ENCODE results near the gene DGCR8. TPM values are rescaled to one million over a fixed set of nuclear protein-coding genes. Genes with fewer than 3 reads are reported as not detected.

The DGCR8 gene
- total RNA-seq, 1 donor from 2014 or later, result 15.4 TPM

- ATAC-seq (ENCODE audit: poor library complexity) (no peak), DNase-seq (no peak)
- intact Hi-C loops (cut with DNase I), result no loop called here
Measured at GRCh38 chr22:20140107-20140445, 60.0 kb downstream of the DGCR8 start.

- DNase-seq (no peak), ATAC-seq (ENCODE audit: poor library complexity) (no peak)
- intact Hi-C loops (cut with DNase I), result no loop called here
Measured at GRCh38 chr22:20140521-20140964, 60.5 kb downstream of the DGCR8 start.

GRCh38 chr22:20141186-20142077 is 61.4 kb downstream of the DGCR8 start:
- no peak for ATAC-seq (ENCODE audit: poor library complexity)
- DNase-seq, result no peak
- intact Hi-C loops (cut with DNase I), result no loop called here

GRCh38 chr22:20142711-20143621 is 62.9 kb downstream of the DGCR8 start:
- intact Hi-C loops (cut with DNase I), result no loop called here
- ATAC-seq (ENCODE audit: poor library complexity) (no peak), DNase-seq (no peak)

GRCh38 chr22:20143883-20144665 is 64.0 kb downstream of the DGCR8 start:
- DNase-seq (no peak), ATAC-seq (ENCODE audit: poor library complexity) (no peak)
- intact Hi-C loops (cut with DNase I), result no loop called here

GRCh38 chr22:20145206-20145831 is 65.3 kb downstream of the DGCR8 start:
- ATAC-seq (ENCODE audit: poor library complexity), result no peak
- intact Hi-C loops (cut with DNase I), result no loop called here

GRCh38 chr22:20145832-20146223 is 65.8 kb downstream of the DGCR8 start:
- ATAC-seq (ENCODE audit: poor library complexity), result no peak
- DNase-seq, result no peak
- intact Hi-C loops (cut with DNase I), result no loop called here

More at GRCh38 chr22:20145206-20145831, 65.3 kb downstream of the DGCR8 start:
- DNase-seq, result no peak

- ATAC-seq (ENCODE audit: poor library complexity) (no peak), DNase-seq (no peak)
- intact Hi-C loops (cut with DNase I), result no loop called here
Measured at GRCh38 chr22:20146777-20147176, 66.7 kb downstream of the DGCR8 start.

GRCh38 chr22:20147237-20147988 is 67.4 kb downstream of the DGCR8 start:
- ATAC-seq (ENCODE audit: poor library complexity) (no peak), DNase-seq (no peak)
- intact Hi-C loops (cut with DNase I), result no loop called here

GRCh38 chr22:20148414-20148813 is 68.4 kb downstream of the DGCR8 start:
- DNase-seq (no peak), ATAC-seq (ENCODE audit: poor library complexity) (no peak)
- intact Hi-C loops (cut with DNase I), result no loop called here

GRCh38 chr22:20149257-20150250 is 69.5 kb downstream of the DGCR8 start:
- ATAC-seq (ENCODE audit: poor library complexity) (no peak), DNase-seq (no peak)
- intact Hi-C loops (cut with DNase I), result no loop called here

- intact Hi-C loops (cut with DNase I), result no loop called here
- no peak for DNase-seq
- no peak for ATAC-seq (ENCODE audit: poor library complexity)
Measured at GRCh38 chr22:20150381-20151275, 70.6 kb downstream of the DGCR8 start, which contains the start of gene CCDC188. TSS of gene CCDC188 (minus strand) at chr22:20151055. CDS start at chr22:20150986, 69 bp downstream.

- DNase-seq, result no peak
- intact Hi-C loops (cut with DNase I), result no loop called here
- no peak for ATAC-seq (ENCODE audit: poor library complexity)
Measured at GRCh38 chr22:20151276-20151588, 71.2 kb downstream of the DGCR8 start.

- intact Hi-C loops (cut with DNase I), result no loop called here
- DNase-seq, result no peak
- ATAC-seq (ENCODE audit: poor library complexity), result no peak
Measured at GRCh38 chr22:20152464-20152890, 72.4 kb downstream of the DGCR8 start.

GRCh38 chr22:20153945-20154344 is 73.9 kb downstream of the DGCR8 start:
- ATAC-seq (ENCODE audit: poor library complexity) (no peak), DNase-seq (no peak)
- intact Hi-C loops (cut with DNase I), result no loop called here

All from Right ventricle myocardium superior (tissue), 1 donor.